GM12874 (cell line): ENCODE results near the gene EMX2.

Experiments
- TF ChIP-seq, protein P1 (sequence below): IDR thresholded peaks from 2 replicates; pipeline ENCODE4 v1.5.1; 2011; ENCODE audit warnings: low read depth, mild to moderate bottlenecking, control low read depth, low read length, moderate library complexity; ENCODE audit not compliant: insufficient read depth

The EMX2 gene

DNA sequence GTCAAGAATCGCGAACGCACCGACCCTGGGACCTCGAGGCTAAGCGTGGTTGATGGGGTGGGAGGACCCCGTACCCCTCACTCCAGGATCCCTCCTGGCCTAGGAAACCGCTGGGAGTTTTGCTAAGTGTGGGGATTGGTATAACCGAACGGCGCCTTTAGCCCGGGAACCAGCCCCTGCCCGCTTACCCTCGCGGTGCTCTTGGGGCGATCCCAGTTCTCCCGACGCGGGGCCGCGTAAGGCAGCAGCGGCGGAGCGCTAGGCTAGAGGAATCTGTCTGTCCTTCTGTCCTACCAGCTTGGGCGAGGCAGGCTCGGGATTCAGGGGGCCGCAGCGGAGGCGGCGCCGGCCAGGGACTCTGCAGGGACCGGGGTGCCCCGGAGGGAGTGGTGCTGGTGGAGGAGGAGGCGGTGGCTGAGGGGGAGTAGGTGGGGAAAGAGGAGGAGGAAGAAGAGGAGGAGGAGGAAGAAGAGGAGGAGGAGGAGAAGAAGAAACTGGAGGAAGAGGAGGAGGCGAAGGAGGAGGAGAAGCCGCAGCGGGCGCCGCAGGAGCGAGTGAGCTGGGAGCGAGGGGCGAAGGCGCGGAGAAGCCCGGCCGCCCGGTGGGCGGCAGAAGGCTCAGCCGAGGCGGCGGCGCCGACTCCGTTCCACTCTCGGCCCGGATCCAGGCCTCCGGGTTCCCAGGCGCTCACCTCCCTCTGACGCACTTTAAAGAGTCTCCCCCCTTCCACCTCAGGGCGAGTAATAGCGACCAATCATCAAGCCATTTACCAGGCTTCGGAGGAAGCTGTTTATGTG, 439 bp upstream of the EMX2 start:
- TF ChIP-seq, protein P1, sequence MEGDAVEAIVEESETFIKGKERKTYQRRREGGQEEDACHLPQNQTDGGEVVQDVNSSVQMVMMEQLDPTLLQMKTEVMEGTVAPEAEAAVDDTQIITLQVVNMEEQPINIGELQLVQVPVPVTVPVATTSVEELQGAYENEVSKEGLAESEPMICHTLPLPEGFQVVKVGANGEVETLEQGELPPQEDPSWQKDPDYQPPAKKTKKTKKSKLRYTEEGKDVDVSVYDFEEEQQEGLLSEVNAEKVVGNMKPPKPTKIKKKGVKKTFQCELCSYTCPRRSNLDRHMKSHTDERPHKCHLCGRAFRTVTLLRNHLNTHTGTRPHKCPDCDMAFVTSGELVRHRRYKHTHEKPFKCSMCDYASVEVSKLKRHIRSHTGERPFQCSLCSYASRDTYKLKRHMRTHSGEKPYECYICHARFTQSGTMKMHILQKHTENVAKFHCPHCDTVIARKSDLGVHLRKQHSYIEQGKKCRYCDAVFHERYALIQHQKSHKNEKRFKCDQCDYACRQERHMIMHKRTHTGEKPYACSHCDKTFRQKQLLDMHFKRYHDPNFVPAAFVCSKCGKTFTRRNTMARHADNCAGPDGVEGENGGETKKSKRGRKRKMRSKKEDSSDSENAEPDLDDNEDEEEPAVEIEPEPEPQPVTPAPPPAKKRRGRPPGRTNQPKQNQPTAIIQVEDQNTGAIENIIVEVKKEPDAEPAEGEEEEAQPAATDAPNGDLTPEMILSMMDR = no peak

- TF ChIP-seq, protein P1 = no peak
Observed at GRCh38 chr10:117543225-117544003, 868 bp downstream of the EMX2 start.

GRCh38 chr10:117544004-117544701, 1.6 kb downstream of the EMX2 start:
- TF ChIP-seq, protein P1 = no peak

DNA sequence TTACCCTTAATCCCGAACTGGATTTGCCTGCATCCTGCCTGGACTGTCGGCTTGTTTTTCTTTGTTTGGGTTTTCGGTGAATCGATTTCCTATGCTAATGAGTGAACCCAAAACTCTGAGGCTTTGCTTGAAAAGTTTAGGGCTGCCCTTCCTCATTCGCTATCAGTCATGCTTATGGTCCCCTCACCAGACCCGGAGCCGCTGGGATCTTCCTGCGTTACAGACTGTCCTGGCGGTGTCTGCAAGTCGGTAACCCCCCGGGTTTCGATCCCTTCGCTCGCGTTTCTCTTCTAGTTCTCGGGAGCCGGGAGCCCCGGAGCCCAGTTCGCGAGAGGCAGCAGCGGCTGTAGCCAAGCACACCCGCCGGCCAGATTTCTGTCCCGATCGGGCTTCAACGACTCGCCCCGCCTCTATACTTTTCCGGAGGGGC, 2.2 kb downstream of the EMX2 start:
- TF ChIP-seq, protein P1 = no peak

DNA sequence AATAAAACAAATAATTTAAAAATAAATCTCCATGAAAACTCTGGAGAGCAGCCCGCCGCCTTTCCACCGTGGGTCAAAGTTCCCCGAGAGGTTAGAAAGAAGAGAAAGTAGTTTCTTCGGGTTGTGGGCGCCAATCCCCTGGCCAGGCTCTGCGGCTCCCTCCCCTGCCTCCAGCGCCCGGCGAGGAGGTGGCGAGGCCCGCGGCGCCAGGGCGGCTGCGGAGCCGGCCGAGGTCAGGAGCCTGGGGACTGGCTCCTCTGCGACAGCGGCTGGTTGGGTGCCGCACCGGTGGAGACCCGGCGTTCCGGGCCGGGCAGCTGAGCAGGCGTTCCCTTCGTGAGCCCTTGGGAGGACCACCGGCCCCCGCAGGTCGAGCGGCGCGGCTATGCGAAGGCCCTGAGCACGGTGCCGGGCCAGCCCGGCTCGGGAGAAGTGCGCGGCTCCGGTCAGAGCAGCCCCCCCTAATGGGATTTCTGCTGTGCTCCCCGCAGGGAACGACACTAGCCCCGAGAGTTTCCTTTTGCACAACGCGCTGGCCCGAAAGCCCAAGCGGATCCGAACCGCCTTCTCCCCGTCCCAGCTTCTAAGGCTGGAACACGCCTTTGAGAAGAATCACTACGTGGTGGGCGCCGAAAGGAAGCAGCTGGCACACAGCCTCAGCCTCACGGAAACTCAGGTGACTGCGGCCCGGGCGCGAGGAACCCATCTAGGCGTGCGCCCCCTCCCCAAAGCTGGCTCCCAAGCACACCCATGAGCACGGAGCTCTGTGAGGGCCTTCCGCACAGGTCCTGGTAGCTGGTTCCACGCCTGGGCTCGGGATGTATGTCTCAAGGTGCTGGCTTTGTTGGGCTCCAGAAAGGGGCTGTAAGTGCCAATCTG, 2.8 kb downstream of the EMX2 start:
- TF ChIP-seq, protein P1 = no peak

- TF ChIP-seq, protein P1 = no peak
Observed at GRCh38 chr10:117546020-117546580, 3.6 kb downstream of the EMX2 start.
